HFFc6 (cell line): ENCODE results near the gene ANAPC13. TPM values are rescaled to one million over a fixed set of nuclear protein-coding genes. Genes with fewer than 3 reads are reported as not detected.
A peak's percentile ranks its signal among the peaks of the same experiment; 100 is the strongest.

Experiments
- DNase-seq: peaks from one replicate; pipeline ENCODE4 v3.0.0-alpha.2; 2018
- H3K27ac Mint-ChIP-seq: 2 replicates; pipeline ENCODE4 v1.8.0; 2020; ENCODE audit warnings: mild to moderate bottlenecking, mixed read lengths
- H3K27me3 Mint-ChIP-seq: 2 replicates; pipeline ENCODE4 v1.8.0; 2021; ENCODE audit warnings: mild to moderate bottlenecking, moderate library complexity, mixed read lengths; ENCODE audit not compliant: insufficient read depth
- H3K36me3 Mint-ChIP-seq: 2 replicates; pipeline ENCODE4 v1.8.0; 2021; ENCODE audit warnings: low read depth, mixed read lengths
- H3K4me1 Mint-ChIP-seq: 2 replicates; pipeline ENCODE4 v1.8.0; 2020; ENCODE audit warnings: low read depth, mixed read lengths
- H3K4me3 Mint-ChIP-seq: 2 replicates; pipeline ENCODE4 v1.8.0; 2020; ENCODE audit warnings: mild to moderate bottlenecking, moderate library complexity, mixed read lengths
- H3K9me3 Mint-ChIP-seq: 2 replicates; pipeline ENCODE4 v1.8.0; 2020; ENCODE audit warnings: mild to moderate bottlenecking, mixed read lengths
- CTCF ChIP-seq: fragments of 200-600 bp; sonication (generic); IDR thresholded peaks from 2 replicates; pipeline ENCODE4 v1.5.0; 2021; ENCODE audit warnings: antibody characterized with exemption, mild to moderate bottlenecking
- total RNA-seq, 6 experiments: library from RNA; stranded (reverse); fragmentation: NEBNext Ultra II Directional; extraction: Animal tissue kit (Norgen Biotek cat#: 25700); gene quantifications; 2 replicates in 1 of 6; 3 replicates in 5 of 6; pipeline ENCODE4 v1.2.3, GENCODE V29; 2021

ANAPC13 gene
- total RNA-seq, 6 experiments from 2014 or later = 123 to 152 (median 137) TPM

GRCh38 chr3:134527037-134527436 is 41.3 kb upstream of the ANAPC13 start:
- H3K4me3 Mint-ChIP-seq = no peak overlapping the region
- H3K36me3 Mint-ChIP-seq = peaks cover 42% of the 10 kb centered on the region
- no peaks in the 10 kb centered on the region; the same call in 1 of the 2 replicates for H3K27me3 Mint-ChIP-seq
- peak; percentile 72 for TF ChIP-seq CTCF
- peaks cover 13% of the 10 kb centered on the region for H3K4me1 Mint-ChIP-seq
- H3K9me3 Mint-ChIP-seq = peaks cover 40% of the 10 kb centered on the region
- H3K27ac Mint-ChIP-seq = peak overlapping the region; percentile 38; the same call in 1 of the 2 replicates
- DNase-seq = no peak

- no peaks in the 10 kb centered on the region; the same call in 1 of the 2 replicates for H3K27me3 Mint-ChIP-seq
- peak overlapping the region; percentile 14; the same call in 1 of the 2 replicates for H3K27ac Mint-ChIP-seq
- TF ChIP-seq CTCF = no peak
- H3K9me3 Mint-ChIP-seq = peaks cover 42% of the 10 kb centered on the region
- no peak for DNase-seq
- peaks cover 13% of the 10 kb centered on the region for H3K4me1 Mint-ChIP-seq
- peaks cover 47% of the 10 kb centered on the region for H3K36me3 Mint-ChIP-seq
- H3K4me3 Mint-ChIP-seq = no peak overlapping the region
These were observed 40.5 kb upstream of the ANAPC13 start for GRCh38 chr3:134526319-134526718.

- TF ChIP-seq CTCF = no peak
- Mint-ChIP-seq H3K27ac (no peak overlapping the region), H3K9me3 (peaks cover 42% of the 10 kb centered on the region), H3K27me3 (no peaks in the 10 kb centered on the region; the same call in 1 of the 2 replicates), H3K4me1 (peaks cover 13% of the 10 kb centered on the region), H3K36me3 (peaks cover 53% of the 10 kb centered on the region), H3K4me3 (no peak overlapping the region)
- no peak for DNase-seq
These were observed 39.5 kb upstream of the ANAPC13 start for GRCh38 chr3:134525293-134525692.

GRCh38 chr3:134522541-134522940 is 36.8 kb upstream of the ANAPC13 start:
- TF ChIP-seq CTCF = no peak
- DNase-seq = no peak
- H3K27me3 Mint-ChIP-seq = no peaks in the 10 kb centered on the region; the same call in 1 of the 2 replicates
- H3K9me3 Mint-ChIP-seq = peaks cover 42% of the 10 kb centered on the region
- no peak overlapping the region for H3K27ac Mint-ChIP-seq
- no peak overlapping the region for H3K4me3 Mint-ChIP-seq
- H3K4me1 Mint-ChIP-seq = peaks cover 22% of the 10 kb centered on the region
- H3K36me3 Mint-ChIP-seq = peaks cover 60% of the 10 kb centered on the region

GRCh38 chr3:134517791-134518190 is 32.0 kb upstream of the ANAPC13 start:
- Mint-ChIP-seq H3K4me3 (peak overlapping the region; percentile 82), H3K9me3 (peaks cover 8% of the 10 kb centered on the region), H3K27ac (peak overlapping the region; percentile 76), H3K36me3 (peaks cover 26% of the 10 kb centered on the region), H3K4me1 (peaks cover 27% of the 10 kb centered on the region), H3K27me3 (no peaks in the 10 kb centered on the region)
- DNase-seq = peak; percentile 11
- no peak for TF ChIP-seq CTCF
